GM12801 (cell line): Measurements from ENCODE around the gene ZC2HC1B.

Experiments used
- CTCF ChIP-seq: IDR thresholded peaks from one replicate; pipeline ENCODE4 v1.5.1; 2011; ENCODE audit warnings: control low read depth; ENCODE audit not compliant: insufficient read length; ENCODE audit errors: extremely low read depth

ZC2HC1B gene

GRCh38 chr6:143964674-143965081, 100.4 kb downstream of the ZC2HC1B start:
- TF ChIP-seq CTCF = no peak

GRCh38 chr6:143965503-143966171, 101.4 kb downstream of the ZC2HC1B start:
- TF ChIP-seq CTCF = no peak

- TF ChIP-seq CTCF = no peak
These were observed 102.0 kb downstream of the ZC2HC1B start for GRCh38 chr6:143966312-143966711.

- TF ChIP-seq CTCF = no peak
These were observed 103.6 kb downstream of the ZC2HC1B start for GRCh38 chr6:143967706-143968376.

GRCh38 chr6:143969077-143969476, 104.8 kb downstream of the ZC2HC1B start:
- TF ChIP-seq CTCF = no peak

- no peak for TF ChIP-seq CTCF
These were observed 106.4 kb downstream of the ZC2HC1B start for GRCh38 chr6:143970456-143971218.

GRCh38 chr6:143971482-143972205, 107.4 kb downstream of the ZC2HC1B start:
- TF ChIP-seq CTCF = no peak
